ENCODE measurements around the gene ITGB7. TPM values are rescaled to one million over a fixed set of nuclear protein-coding genes. Genes with fewer than 3 reads are reported as not detected.

The ITGB7 gene
- total RNA-seq, 6 experiments from 2014 or later = 2.9 to 8.0 (median 3.9) TPM

- no peaks in the 10 kb centered on the region for H3K4me1 ChIP-seq
- no peaks in the 10 kb centered on the region for H3K27me3 ChIP-seq
- no peaks in the 10 kb centered on the region for H3K36me3 ChIP-seq
- WGBS (ENCODE audit: insufficient coverage, low coverage, low lambda C conversion rate, missing lambda C conversion rate) = 60% methylated on average over 5 of the region's 11 CpGs
- TF ChIP-seq POLR2A (IDR thresholded peaks at IDR 0.05) = no peak
- TF ChIP-seq CTCF (IDR thresholded peaks at IDR 0.05) = no peak
- H3K4me3 ChIP-seq = no peak overlapping the region
- H3K9me3 ChIP-seq = no peaks in the 10 kb centered on the region
- no peak overlapping the region for H3K27ac ChIP-seq
- DNase-seq = no peak
- ATAC-seq = peak in 1 of 4 donors; percentile 33
- intact Hi-C loops (cut with DNase I) = no loop called here
These were observed 34.8 kb upstream of the ITGB7 start for GRCh38 chr12:53241623-53242412.

- 80% methylated on average over 1 of the region's 10 CpGs for WGBS (ENCODE audit: insufficient coverage, low coverage, low lambda C conversion rate, missing lambda C conversion rate)
- Histone ChIP-seq H3K9me3 (no peaks in the 10 kb centered on the region), H3K36me3 (no peaks in the 10 kb centered on the region), H3K27me3 (no peaks in the 10 kb centered on the region), H3K4me3 (no peak overlapping the region), H3K4me1 (no peaks in the 10 kb centered on the region), H3K27ac (no peak overlapping the region)
- ATAC-seq (no peak), DNase-seq (no peak)
- TF ChIP-seq CTCF (IDR thresholded peaks at IDR 0.05) = no peak
- TF ChIP-seq POLR2A (IDR thresholded peaks at IDR 0.05) = no peak
- intact Hi-C loops (cut with DNase I) = no loop called here
These were observed 32.7 kb upstream of the ITGB7 start for GRCh38 chr12:53239643-53240258.

- no peak overlapping the region for H3K27ac ChIP-seq
- 67% methylated on average over 1 of the region's 1 CpG for WGBS (ENCODE audit: insufficient coverage, low coverage, low lambda C conversion rate, missing lambda C conversion rate)
- H3K27me3 ChIP-seq = no peaks in the 10 kb centered on the region
- H3K9me3 ChIP-seq = no peaks in the 10 kb centered on the region
- H3K4me1 ChIP-seq = peaks cover 0 to 4% (median 0%) of the 10 kb centered on the region in 4 donors
- intact Hi-C loops (cut with DNase I) = no loop called here
- no peak overlapping the region for H3K4me3 ChIP-seq
- DNase-seq = peak in 1 of 3 donors; percentile 37
- no peaks in the 10 kb centered on the region for H3K36me3 ChIP-seq
- ATAC-seq = no peak
- no peak for TF ChIP-seq POLR2A (IDR thresholded peaks at IDR 0.05)
- no peak for TF ChIP-seq CTCF (IDR thresholded peaks at IDR 0.05)
These were observed 29.5 kb upstream of the ITGB7 start for GRCh38 chr12:53236443-53237111.

GRCh38 chr12:53235742-53236442, 28.8 kb upstream of the ITGB7 start:
- ATAC-seq (no peak), DNase-seq (peak in 1 of 3 donors; percentile 32)
- no peaks in the 10 kb centered on the region for H3K9me3 ChIP-seq
- no peaks in the 10 kb centered on the region for H3K27me3 ChIP-seq
- no peaks in the 10 kb centered on the region for H3K36me3 ChIP-seq
- H3K4me3 ChIP-seq = no peak overlapping the region
- peaks cover 0 to 4% (median 0%) of the 10 kb centered on the region in 4 donors for H3K4me1 ChIP-seq
- no peak overlapping the region for H3K27ac ChIP-seq
- WGBS (ENCODE audit: insufficient coverage, low coverage, low lambda C conversion rate, missing lambda C conversion rate) = 60% methylated on average over 3 of the region's 9 CpGs
- TF ChIP-seq CTCF (IDR thresholded peaks at IDR 0.05) (no peak), POLR2A (IDR thresholded peaks at IDR 0.05) (no peak)
- intact Hi-C loops (cut with DNase I) = no loop called here

All from right lobe of liver (tissue), 6 donors.